GM18526 (cell line): Measurements from ENCODE around the gene PTPN13.

Experiments used
- POLR2A ChIP-seq: IDR thresholded peaks from 3 replicates; pipeline ENCODE4 v1.6.1; 2011; ENCODE audit not compliant: insufficient read length; ENCODE audit errors: extremely low read depth

The PTPN13 gene

DNA sequence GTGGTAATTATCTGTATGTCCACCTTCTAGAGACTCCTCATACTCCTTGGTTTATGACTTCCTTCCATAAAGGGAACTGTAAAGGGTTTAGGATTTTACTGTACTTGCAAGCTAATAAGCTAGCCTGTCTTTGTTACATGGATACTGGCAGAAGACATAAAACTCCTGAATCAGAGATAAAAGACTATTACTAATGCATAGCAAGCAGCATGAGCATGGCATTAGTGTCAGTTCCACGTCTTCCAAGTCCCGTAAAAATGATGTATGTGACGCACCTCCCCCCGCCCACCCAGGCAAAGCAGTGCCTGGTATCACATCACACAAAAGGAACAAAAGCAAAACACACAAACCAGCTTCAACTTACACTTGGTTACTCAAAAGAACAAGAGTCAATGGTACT, 184.1 kb downstream of the PTPN13 start:
- TF ChIP-seq POLR2A = no peak

DNA sequence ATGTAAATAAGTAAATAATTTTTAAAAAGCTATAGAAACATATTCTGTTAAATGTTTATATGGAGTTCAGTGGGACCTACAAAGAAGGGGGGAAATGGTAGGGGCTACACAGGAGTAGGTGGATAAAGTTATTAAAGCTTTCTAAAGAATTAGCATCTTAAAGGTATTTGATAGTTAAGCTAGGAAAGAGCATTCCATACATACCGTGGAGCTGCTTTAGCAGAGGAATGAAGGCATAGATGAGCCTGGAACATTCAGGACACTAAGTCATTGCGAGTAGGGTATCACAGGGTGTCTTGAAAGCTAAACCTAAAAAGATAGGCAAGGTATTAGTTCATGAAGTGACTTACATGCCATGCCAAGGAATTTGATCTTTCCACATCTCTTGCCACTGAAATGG, 194.7 kb downstream of the PTPN13 start:
- no peak for TF ChIP-seq POLR2A

DNA sequence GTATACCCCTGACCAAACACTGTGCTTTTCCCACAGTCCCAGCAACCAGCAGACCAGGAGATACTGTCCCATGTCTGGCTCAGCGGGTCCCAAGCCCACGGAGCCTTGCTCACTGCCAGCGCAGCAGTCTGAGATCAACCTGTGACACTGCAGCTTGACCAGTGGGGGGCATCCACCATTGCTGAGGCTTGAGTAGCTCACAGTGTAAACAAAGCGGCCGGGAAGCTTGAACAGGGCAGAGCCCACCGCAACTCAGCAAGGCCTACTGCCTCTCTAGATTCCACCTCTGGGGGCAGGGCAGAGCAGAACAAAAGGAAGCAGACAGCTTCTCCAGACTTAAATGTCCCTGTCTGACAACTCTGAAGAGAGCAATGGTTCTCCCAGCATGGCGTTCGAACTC, 197.0 kb downstream of the PTPN13 start:
- no peak for TF ChIP-seq POLR2A

- TF ChIP-seq POLR2A = no peak
Observed at GRCh38 chr4:86809809-86810208, 215.7 kb downstream of the PTPN13 start.

DNA sequence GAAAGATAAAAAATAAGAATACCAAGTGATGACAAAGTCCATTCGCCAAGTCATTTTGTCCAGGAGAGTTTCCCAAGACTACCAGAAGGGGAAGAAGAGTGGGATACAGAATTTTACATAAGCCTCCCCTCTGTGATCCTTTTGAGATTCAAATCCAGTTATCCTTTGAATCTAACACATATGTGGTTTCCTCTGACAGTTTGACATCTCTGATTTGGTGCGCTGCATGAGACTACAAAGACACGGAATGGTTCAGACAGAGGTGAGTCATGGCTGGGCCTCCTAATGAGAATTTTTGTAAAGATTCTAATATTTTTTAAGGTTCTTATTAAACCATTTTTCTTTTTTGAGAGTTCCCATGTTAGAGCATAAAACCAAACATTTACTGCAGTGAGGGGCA, 216.7 kb downstream of the PTPN13 start:
- TF ChIP-seq POLR2A = no peak

- TF ChIP-seq POLR2A = no peak
Observed at GRCh38 chr4:86815653-86816052, 221.5 kb downstream of the PTPN13 start.

GRCh38 chr4:86816501-86817273, 222.6 kb downstream of the PTPN13 start:
- TF ChIP-seq POLR2A = no peak

DNA sequence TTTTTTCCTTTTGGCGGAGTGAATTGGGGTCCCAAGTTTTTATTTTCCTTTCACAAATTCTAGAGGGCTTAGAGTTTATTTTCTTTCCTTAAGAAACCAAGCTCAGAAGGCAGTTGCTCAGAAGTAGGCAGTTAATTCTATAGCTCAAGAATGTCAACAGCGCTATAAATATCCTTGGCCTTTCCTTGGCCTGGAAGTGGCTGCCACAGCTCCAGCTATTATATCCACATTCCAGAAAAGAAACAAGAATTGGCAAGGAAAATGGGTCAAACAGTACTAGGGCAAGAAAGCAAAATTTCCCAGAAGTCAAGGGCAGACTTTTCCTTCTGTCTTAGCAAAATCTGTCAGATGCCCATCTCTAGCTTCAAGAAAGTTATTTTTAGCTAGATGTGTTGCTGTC, 224.1 kb downstream of the PTPN13 start:
- TF ChIP-seq POLR2A = no peak

DNA sequence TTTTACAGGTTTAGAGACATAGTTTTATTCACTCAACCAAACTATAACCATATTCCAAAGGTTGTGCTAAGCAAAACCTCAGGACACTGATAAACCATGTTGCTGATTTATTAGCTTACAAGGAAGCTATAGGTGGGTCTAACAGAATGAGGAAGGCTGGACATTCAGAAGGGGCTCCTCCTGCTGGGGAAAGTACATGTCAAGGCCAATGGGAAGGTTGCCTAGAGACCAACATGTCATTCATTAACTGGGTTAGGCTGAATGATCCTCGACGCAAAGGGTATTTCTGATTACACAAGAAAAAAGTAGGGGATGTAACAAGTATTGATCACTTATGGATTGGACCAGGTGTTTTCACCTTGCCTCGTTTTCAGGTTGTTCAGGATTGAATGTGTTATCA, 224.7 kb downstream of the PTPN13 start:
- TF ChIP-seq POLR2A = no peak

GRCh38 chr4:86819561-86819960, 225.4 kb downstream of the PTPN13 start:
- no peak for TF ChIP-seq POLR2A

DNA sequence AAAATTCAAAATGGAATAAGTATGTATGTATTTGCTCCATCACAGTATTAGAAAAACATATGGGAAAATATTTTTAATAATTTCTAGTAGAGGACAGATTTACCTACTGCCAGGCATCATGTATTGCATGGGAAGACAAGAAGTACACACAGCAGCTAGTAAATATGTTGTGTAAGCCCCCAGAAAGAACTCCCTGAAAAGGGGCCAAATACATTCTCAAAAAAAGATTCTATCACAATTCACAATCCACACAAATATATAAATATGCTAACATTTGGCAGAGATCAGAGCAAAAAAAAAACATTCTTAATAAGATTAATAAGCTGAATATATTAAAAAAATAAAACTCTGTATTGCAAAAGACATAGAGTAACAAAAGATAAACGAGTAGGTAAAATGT, 227.0 kb downstream of the PTPN13 start:
- no peak for TF ChIP-seq POLR2A

GRCh38 chr4:86822136-86822535, 228.0 kb downstream of the PTPN13 start:
- no peak for TF ChIP-seq POLR2A

GRCh38 chr4:86825511-86825910, 231.4 kb downstream of the PTPN13 start:
- no peak for TF ChIP-seq POLR2A

DNA sequence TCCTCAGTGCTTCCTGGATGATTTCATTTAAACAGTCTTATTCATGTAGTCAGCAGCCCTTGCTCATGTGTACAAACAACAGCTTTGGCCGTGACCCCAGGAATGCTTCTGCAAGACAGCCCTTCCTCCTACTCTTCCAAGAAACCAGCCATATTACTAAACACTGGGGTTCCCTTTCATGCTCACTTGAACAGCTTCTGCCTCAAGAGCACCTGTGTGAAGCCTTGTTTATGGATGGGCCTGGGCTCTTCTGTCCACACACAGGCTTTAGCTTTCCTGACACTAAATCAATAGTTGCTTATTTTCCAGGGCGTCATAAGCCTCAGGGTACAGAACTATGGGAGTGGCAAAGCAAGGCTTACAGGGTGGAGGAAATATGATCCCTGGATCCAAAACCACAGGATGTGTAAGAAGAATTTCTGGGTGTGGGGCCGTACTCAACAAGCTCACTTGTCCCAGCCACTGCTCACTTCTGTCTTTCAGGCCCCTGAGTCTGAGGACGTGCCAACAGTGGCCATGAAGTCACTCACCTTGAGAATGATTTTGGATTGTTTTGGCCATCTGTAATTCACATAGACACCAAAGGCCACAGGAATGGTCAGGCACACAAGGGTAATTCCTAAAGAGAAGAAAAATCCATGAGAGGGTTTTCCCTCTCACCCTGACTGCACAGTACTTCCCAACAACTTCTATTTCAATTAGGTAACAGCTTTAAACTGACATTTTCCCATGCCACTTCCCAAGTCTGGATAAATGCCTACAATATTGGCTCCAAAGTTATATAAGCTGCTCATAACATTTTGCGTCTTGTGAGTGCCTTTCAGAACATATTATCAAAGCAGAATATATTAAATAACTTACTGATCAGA, 237.4 kb downstream of the PTPN13 start:
- no peak for TF ChIP-seq POLR2A

GRCh38 chr4:86833615-86834014, 239.5 kb downstream of the PTPN13 start:
- TF ChIP-seq POLR2A = no peak

- TF ChIP-seq POLR2A = no peak
Observed at GRCh38 chr4:86834901-86835300, 240.8 kb downstream of the PTPN13 start.
